HAP-1 (cell line): Measurements from ENCODE around the gene TGFB1.
"Not testable (repeated sequence)": the region's sequence is repeated elsewhere in the genome, so short reads cannot be mapped to it uniquely, and the experiment has no call there.

Experiments used
- DNase-seq, 2 experiments: peaks; one replicate each; pipeline ENCODE4 v3.0.0-alpha.2; 2016 to 2020; ENCODE audit warnings: low spot score in 2 of 2
- H3K27me3 ChIP-seq: fragments of 250-450 bp; sonication (Bioruptor Pico); 2 replicates; pipeline ENCODE4 v1.5.1; 2020; ENCODE audit warnings: low read depth, mild to moderate bottlenecking, moderate library complexity
- H3K36me3 ChIP-seq: fragments of 250-450 bp; sonication (Bioruptor Pico); replicated peaks from 2 replicates; pipeline ENCODE4 v1.5.1; 2020; ENCODE audit warnings: mild to moderate bottlenecking
- H3K4me1 ChIP-seq: fragments of 250-450 bp; sonication (Bioruptor Pico); 2 replicates; pipeline ENCODE4 v1.5.1; 2020; ENCODE audit warnings: mild to moderate bottlenecking
- H3K4me3 ChIP-seq: fragments of 250-450 bp; sonication (Bioruptor Pico); 2 replicates; pipeline ENCODE4 v1.5.1; 2020; ENCODE audit warnings: mild to moderate bottlenecking, moderate library complexity
- H3K9me3 ChIP-seq: fragments of 250-450 bp; sonication (Bioruptor Pico); 2 replicates; pipeline ENCODE4 v1.5.1; 2020; ENCODE audit warnings: mild to moderate bottlenecking, moderate library complexity
- in situ Hi-C: fragments of 300-500 bp; cut with MboI; formaldehyde crosslinking; loops from 3 replicates; pipeline ENCODE4 v1.14.3; 2020; ENCODE audit warnings: low sequenced_read_pairs, inconsistent platforms, mixed read lengths

TGFB1 gene

DNA sequence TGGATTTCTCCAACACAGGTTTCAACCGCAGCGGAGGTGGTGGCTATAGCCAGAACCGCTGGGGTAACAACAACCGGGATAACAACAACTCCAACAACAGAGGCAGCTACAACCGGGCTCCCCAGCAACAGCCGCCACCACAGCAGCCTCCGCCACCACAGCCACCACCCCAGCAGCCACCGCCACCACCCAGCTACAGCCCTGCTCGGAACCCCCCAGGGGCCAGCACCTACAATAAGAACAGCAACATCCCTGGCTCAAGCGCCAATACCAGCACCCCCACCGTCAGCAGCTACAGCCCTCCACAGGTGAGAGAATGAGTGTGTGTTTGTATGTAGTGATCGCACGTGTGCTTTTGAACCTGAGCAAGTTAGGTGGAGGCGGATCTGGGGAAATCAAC is 49.8 kb downstream of the TGFB1 start:
- no peak for DNase-seq
- Histone ChIP-seq H3K4me3 (no peak overlapping the region), H3K27me3 (no peaks in the 10 kb centered on the region), H3K4me1 (peaks cover 6% of the 10 kb centered on the region), H3K36me3 (peaks cover 89% of the 10 kb centered on the region), H3K9me3 (no peaks in the 10 kb centered on the region)
- in situ Hi-C loops: no loop called here

DNA sequence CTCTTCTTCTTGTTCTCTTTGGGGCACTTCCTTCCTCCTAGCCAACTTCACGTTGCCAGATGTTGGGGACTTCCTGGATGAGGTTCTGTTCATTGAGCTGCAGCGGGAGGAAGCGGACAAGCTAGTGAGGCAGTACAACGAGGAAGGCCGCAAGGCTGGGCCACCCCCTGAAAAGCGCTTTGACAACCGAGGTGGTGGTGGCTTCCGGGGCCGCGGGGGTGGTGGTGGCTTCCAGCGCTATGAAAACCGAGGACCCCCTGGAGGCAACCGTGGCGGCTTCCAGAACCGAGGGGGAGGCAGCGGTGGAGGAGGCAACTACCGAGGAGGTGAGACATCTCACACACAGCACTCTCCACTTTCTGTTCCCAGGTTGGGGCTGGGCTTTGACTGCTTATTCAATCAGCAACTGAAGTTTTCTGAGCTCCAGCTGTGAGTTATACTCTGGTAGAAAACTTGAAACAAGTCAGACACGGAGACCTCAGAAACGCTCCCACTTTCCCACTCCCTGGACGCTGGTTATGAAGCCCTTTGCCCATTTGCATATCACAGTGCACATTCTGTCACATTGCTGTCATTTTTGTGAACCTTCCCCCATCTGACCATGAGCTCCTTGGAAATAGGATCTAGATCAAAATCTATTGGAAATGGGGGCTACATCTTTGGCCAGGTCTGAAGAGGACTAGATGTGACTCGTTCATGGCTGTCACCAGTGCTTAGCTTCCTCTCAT is 50.9 kb downstream of the TGFB1 start:
- in situ Hi-C loops: no loop called here
- no peaks in the 10 kb centered on the region for H3K4me1 ChIP-seq
- H3K36me3 ChIP-seq: peaks cover 97% of the 10 kb centered on the region
- no peak overlapping the region for H3K4me3 ChIP-seq
- H3K9me3 ChIP-seq: no peaks in the 10 kb centered on the region
- DNase-seq: no peak
- H3K27me3 ChIP-seq: no peaks in the 10 kb centered on the region

DNA sequence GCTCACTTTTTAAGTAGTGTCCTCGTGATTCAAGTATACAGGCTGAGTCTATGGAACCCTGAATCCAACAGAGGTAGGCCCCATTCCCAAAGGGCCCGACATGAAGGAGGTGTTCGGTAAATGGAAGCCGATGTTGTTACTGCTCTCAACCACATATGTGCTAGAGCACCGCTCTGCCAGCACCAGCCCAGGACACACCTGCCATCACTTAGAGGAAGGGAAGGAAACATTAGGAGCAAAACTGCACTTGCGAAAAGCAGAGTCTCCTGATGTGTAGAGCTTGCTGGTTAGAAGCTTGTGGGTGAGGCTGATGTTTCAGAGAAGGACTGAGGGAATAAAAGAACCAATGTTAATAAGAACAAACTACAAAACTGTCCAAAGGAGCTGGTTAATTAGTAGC is 53.2 kb downstream of the TGFB1 start:
- no peaks in the 10 kb centered on the region for H3K27me3 ChIP-seq
- H3K4me1 ChIP-seq: no peaks in the 10 kb centered on the region
- no peaks in the 10 kb centered on the region for H3K9me3 ChIP-seq
- DNase-seq: no peak
- in situ Hi-C loops: no loop called here
- no peak overlapping the region for H3K4me3 ChIP-seq
- peaks cover 100% of the 10 kb centered on the region for H3K36me3 ChIP-seq

DNA sequence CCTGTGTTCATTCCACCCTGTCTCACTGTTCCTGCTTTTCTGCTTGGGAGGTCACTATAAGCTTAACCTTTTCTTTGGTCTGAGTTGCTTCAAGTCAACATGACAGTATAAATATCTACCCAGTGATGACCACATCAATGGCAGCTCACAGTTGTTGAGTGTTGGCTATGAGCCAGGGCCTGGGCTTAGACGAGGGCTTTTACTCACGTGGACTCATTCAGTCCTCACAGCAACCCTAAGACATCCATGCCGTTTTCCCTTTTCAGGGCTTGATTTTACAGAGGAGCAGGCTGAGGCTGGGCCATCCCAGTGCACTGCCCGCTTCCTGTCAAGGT is 54.0 kb downstream of the TGFB1 start:
- in situ Hi-C loops: no loop called here
- H3K4me1 ChIP-seq: no peaks in the 10 kb centered on the region
- H3K27me3 ChIP-seq: no peaks in the 10 kb centered on the region

DNA sequence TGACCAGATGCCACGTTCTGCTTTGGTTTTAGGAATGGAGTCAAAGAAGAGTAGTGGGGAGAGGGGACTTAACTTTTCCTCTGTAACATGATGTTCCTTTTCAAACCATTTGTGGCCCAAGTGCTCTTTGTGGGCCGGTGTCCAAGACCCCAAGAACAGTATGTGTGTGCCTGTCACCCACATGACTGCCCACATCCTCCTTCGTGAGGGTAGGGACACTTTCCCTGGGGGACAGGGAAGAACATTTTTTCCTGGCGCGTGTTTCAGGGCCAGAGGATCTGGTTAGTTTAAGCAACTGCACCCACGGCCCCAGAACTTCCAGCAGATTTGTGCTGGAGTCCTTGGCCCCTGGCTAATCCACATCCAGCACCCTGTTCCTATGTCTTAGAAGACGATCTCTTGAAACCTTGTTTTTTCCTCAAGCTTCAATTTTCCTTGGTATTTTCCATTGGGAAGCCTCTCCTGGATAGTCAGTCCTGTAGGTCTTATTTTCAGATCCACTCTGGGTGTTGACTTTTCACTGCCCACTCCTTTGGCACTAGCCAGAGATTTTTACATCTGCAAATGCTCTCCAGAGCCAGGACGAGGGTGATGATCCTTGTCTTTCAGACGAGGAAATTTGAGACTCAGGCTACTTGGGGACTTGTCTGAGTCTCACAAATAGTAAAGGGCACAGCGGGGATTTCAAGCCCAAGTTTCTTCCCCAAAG is 54.5 kb downstream of the TGFB1 start:
- Histone ChIP-seq H3K4me1 (no peaks in the 10 kb centered on the region), H3K27me3 (no peaks in the 10 kb centered on the region), H3K36me3 (peaks cover 100% of the 10 kb centered on the region), H3K9me3 (no peaks in the 10 kb centered on the region), H3K4me3 (no peak overlapping the region)
- DNase-seq: no peak
- in situ Hi-C loops: no loop called here

More for the DNA sequence above, 54.0 kb downstream of the TGFB1 start:
- Histone ChIP-seq H3K9me3 (no peaks in the 10 kb centered on the region), H3K4me3 (no peak overlapping the region), H3K36me3 (peaks cover 100% of the 10 kb centered on the region)
- no peak for DNase-seq

DNA sequence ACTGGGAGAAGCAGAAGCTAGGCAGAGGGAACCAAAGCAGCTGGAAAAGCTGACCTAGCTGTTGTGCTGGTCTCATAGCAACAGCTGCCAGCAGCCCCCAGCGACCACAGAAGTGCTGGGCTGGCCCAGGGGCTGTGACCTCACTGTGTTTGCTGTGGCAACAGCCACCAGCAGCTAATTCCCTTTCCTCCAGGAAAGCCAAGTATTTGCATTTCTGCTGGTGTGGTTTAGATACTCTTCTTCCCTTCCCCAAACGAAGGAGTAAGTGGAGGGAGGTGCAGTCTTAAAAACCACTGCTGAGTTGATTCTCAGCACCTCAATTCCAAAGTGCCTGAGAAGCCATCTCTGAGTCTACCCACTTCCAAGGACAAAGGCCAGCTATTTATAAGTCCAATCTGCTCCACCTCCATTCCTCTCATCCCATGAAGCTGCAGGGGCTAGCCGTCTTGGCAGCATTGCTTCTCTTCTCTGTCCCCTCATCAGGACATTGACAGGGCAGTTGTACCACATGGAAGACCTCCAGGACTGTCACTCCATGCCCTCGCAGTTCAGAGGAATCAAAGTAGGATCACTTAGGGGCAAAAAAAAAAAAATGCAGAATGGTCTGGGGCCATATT is 55.3 kb downstream of the TGFB1 start:
- no peaks in the 10 kb centered on the region for H3K9me3 ChIP-seq
- no peak for DNase-seq
- in situ Hi-C loops: no loop called here

DNA sequence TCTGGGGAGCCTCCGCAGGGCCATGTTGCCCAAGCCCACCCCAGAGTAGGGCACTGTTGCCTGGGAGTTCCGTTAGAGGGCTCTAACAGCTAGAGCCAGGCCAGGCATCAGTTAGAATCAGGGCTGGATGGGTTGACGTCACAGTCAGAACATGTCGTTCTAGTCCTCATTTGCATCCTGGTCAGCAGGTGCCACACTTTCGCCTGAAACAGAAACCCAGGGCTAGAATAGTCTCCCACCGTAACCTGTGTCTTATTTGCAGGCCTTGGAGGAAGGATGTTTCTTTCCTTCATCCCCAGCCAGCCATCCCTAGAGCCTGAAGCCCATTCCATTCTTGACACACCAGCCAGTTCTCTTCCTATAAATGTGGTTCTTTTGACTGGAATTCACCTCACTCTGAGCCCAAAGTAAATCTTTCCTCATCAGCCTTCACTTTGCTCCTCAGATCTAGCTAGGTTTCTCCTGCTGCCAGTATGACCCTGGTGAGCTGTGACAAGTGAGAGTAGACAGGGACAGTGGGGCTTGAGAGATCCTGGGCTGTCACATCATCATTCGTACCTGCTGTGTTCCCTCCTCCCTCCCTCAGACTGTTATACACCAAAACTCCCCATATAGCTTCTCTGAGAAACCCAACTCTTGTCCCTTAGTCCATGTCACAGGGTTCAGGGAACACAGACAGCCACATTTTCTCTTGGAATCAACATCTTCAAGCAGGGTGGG is 55.9 kb downstream of the TGFB1 start:
- Histone ChIP-seq H3K4me3 (no peak overlapping the region), H3K27me3 (no peaks in the 10 kb centered on the region), H3K4me1 (no peaks in the 10 kb centered on the region), H3K36me3 (peaks cover 100% of the 10 kb centered on the region), H3K9me3 (no peaks in the 10 kb centered on the region)
- in situ Hi-C loops: no loop called here
- DNase-seq: no peak

More for the DNA sequence above, 55.3 kb downstream of the TGFB1 start:
- Histone ChIP-seq H3K4me1 (no peaks in the 10 kb centered on the region), H3K4me3 (no peak overlapping the region), H3K36me3 (peaks cover 100% of the 10 kb centered on the region), H3K27me3 (no peaks in the 10 kb centered on the region)

DNA sequence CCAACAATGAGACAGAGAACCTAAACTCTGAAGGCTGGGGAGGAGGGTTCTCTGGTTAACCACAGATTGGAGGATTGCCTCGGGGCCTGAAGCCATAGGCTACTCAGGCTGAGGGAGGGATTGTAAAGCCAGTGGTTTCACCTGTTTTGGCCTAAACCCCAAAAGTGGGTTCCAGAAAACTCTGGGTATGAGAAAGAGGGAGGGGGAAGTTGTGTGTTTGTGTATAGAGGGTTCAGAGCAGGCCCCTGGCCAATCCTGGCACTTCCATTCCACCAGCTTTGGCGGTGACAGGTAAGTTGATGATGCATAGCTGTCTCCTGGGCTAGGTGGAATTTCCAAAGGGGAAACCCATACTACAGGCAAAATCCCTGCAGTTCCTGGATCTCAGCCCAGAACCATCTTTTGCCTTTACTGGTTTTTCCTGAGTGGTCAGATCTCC is 57.3 kb downstream of the TGFB1 start:
- H3K9me3 ChIP-seq: no peaks in the 10 kb centered on the region
- no peak for DNase-seq
- H3K36me3 ChIP-seq: peaks cover 100% of the 10 kb centered on the region
- no peaks in the 10 kb centered on the region for H3K27me3 ChIP-seq
- in situ Hi-C loops: no loop called here
- no peak overlapping the region for H3K4me3 ChIP-seq
- no peaks in the 10 kb centered on the region for H3K4me1 ChIP-seq

DNA sequence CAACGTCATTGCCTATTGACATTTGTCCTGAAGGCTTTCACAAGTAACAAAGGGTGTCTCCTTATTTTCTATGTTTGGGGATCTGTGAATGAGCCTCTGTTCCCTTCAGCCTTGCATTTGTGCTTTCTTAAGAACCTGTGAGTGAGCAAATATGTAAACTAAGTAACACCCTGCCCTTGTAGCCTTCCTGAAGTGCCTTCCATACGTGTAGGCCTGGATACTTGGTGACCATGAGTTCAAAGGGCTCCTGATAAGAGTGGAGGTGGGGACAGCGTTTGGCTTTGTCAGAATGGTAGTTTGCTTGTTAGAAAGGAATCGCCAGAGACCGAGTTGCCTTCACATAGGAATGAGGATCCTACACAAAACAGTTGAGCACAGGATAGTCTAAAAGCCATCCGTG is 58.2 kb downstream of the TGFB1 start:
- Histone ChIP-seq H3K36me3 (peaks cover 100% of the 10 kb centered on the region), H3K27me3 (no peaks in the 10 kb centered on the region), H3K4me1 (no peaks in the 10 kb centered on the region), H3K4me3 (no peak overlapping the region), H3K9me3 (no peaks in the 10 kb centered on the region)
- in situ Hi-C loops: no loop called here
- no peak for DNase-seq

DNA sequence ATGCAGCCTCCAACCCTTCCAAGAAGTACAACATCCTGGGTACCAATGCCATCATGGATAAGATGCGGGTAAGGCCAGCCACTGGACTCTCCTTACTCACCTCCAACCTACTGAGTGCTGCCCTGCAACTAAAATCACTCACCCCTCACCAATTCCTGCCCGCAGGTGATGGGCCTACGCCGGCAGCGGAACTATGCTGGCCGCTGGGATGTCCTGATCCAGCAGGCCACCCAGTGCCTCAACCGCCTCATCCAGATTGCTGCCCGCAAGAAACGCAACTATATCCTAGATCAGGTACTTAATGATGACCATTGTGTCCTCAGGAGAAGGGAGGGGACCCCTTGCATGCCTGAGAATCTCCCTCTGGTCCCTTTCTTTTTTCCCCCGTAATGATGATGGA is 59.3 kb downstream of the TGFB1 start:
- Histone ChIP-seq H3K27me3 (no peaks in the 10 kb centered on the region), H3K36me3 (peaks cover 100% of the 10 kb centered on the region), H3K4me1 (peaks cover 6% of the 10 kb centered on the region), H3K9me3 (no peaks in the 10 kb centered on the region), H3K4me3 (no peak overlapping the region)
- no peak for DNase-seq
- in situ Hi-C loops: no loop called here

DNA sequence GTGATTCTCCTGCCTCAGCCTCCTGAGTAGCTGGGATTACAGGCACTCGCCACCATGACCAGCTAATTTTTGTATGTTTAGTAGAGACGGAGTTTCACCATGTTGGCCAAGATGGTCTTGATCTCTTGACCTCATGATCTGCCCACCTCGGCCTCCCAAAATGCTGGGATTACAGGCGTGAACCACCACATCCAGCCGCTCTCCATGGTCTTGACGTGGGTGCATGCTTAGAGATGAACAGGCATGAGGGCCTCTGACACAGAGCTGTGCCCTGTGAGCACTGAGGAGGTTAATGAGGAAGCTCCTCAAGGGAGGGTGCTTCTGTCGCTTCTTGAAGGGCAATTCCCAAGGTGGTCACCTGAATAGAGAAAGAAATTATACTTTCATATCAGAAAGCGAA is 63.9 kb downstream of the TGFB1 start:
- in situ Hi-C loops, H3K9me3 ChIP-seq, H3K27me3 ChIP-seq, DNase-seq, H3K4me3 ChIP-seq: not testable (repeated sequence)
- Histone ChIP-seq H3K4me1 (peaks cover 15% of the 10 kb centered on the region), H3K36me3 (peaks cover 83% of the 10 kb centered on the region)

DNA sequence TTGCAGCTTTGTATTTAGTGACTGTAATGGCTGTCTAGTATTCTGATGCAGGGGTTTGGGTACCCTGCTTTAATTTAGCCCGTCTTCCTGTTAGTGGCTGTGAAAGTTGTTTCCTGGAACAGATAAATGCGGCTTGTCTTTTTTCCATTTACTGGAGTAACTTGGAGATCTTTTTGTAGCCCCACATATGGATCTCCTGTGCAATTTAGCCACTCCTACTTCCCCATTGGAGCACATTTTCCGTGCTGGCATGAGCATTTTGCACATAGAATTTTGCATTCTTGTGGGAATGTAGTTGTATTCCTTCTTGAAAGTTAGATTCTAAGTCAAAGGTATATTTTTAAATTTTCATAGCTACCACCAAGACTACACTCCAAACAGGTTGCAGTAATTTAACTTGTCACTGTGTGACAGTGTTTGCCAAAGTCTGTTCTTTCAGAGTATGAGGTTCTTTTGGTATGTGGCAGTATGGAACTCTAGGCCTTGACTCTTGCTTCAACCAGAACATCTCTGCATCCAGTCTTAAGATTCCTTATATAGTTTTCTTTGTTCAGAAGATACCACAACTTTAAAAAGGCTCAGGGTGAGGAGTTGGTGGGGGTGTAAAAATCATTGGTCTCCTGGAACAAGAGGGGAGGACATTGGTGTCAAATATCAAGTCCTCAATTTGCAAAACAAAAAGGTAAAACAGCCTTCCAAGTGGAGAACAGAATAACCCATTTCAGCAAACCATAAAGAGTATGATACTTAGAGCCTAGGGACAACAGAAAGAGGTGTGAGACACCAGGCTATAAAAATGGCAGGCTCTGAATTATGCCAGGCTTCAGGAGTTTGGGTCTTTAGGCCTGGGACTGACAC is 64.8 kb downstream of the TGFB1 start:
- Histone ChIP-seq H3K27me3 (no peaks in the 10 kb centered on the region), H3K4me1 (peaks cover 15% of the 10 kb centered on the region), H3K4me3 (no peak overlapping the region), H3K36me3 (peaks cover 82% of the 10 kb centered on the region), H3K9me3 (no peaks in the 10 kb centered on the region)
- peak; percentile 62 to 98 for DNase-seq
- in situ Hi-C loops: no loop called here
